PC-3 (cell line): ENCODE results near the gene FGFR2. TPM values are rescaled to one million over a fixed set of nuclear protein-coding genes. Genes with fewer than 3 reads are reported as not detected.

Source experiments
- ATAC-seq: fragments of 200-7000 bp; cut with Tn5 transposase; 2 replicates; pipeline ENCODE4 v1.9.1; 2020; ENCODE audit warnings: mild to moderate bottlenecking, moderate library complexity
- BruUV-seq: library from RNA; stranded (reverse); fragments of 400-500 nt; replicated peaks from 2 replicates; lab custom pipeline; 2021; lab: Mats Ljungman, UMichigan
- CTCF ChIA-PET: fragments of 300-600 bp; sonication (Branson Sonifier 250); formaldehyde crosslinking; loops from one replicate; lab custom pipeline; 2022; ENCODE audit warnings: antibody characterized with exemption; lab: Charles Lee
- POLR2A ChIA-PET: fragments of 300-600 bp; sonication (Branson Sonifier 250); formaldehyde crosslinking; loops from one replicate; lab custom pipeline; 2022; ENCODE audit warnings: antibody characterized with exemption; ENCODE audit not compliant: unreplicated experiment; lab: Charles Lee
- DNase-seq: peaks from one replicate; pipeline ENCODE4 v3.0.0-alpha.2; 2015
- H2AFZ ChIP-seq: fragments of 300-600 bp; sonication (generic); 2 replicates; pipeline ENCODE4 v1.6.0; 2016; ENCODE audit warnings: antibody characterized with exemption, low read length
- H3F3A ChIP-seq: fragments of 300-600 bp; sonication (generic); one replicate; pipeline ENCODE4 v1.6.0; 2017; ENCODE audit warnings: antibody characterized with exemption, low read length, control low read depth, mild to moderate bottlenecking; ENCODE audit not compliant: unreplicated experiment
- H3K27ac ChIP-seq: fragments of 300-600 bp; sonication (generic); 2 replicates; pipeline ENCODE4 v1.5.1; 2016; ENCODE audit warnings: mild to moderate bottlenecking, low read length
- H3K27me3 ChIP-seq: fragments of 300-600 bp; sonication (generic); 2 replicates; pipeline ENCODE4 v1.6.1; 2016; ENCODE audit warnings: low read length, mixed read lengths
- H3K36me3 ChIP-seq: fragments of 300-600 bp; sonication (generic); 2 replicates; pipeline ENCODE4 v1.6.1; 2016; ENCODE audit warnings: low read depth, mixed run types, low read length, mixed read lengths
- H3K4me1 ChIP-seq: fragments of 300-600 bp; sonication (generic); 2 replicates; pipeline ENCODE4 v1.5.1; 2016; ENCODE audit warnings: low read length; ENCODE audit not compliant: insufficient read depth
- H3K4me2 ChIP-seq: fragments of 300-600 bp; sonication (generic); 2 replicates; pipeline ENCODE4 v1.6.0; 2016; ENCODE audit warnings: low read length
- H3K4me3 ChIP-seq: fragments of 300-600 bp; sonication (generic); 2 replicates; pipeline ENCODE4 v1.5.1; 2016; ENCODE audit warnings: mild to moderate bottlenecking, low read length, mixed read lengths
- H3K79me2 ChIP-seq: fragments of 300-600 bp; sonication (generic); 2 replicates; pipeline ENCODE4 v1.6.1; 2017; ENCODE audit warnings: low read length, mixed read lengths
- H3K9ac ChIP-seq: fragments of 300-600 bp; sonication (generic); 2 replicates; pipeline ENCODE4 v1.6.0; 2016; ENCODE audit warnings: mild to moderate bottlenecking, low read length
- H3K9me2 ChIP-seq: fragments of 300-600 bp; sonication (generic); replicated peaks from 2 replicates; pipeline ENCODE4 v1.6.1; 2016; ENCODE audit warnings: mixed run types, low read length, mixed read lengths
- H3K9me3 ChIP-seq: fragments of 300-600 bp; sonication (generic); 2 replicates; pipeline ENCODE4 v1.6.1; 2016; ENCODE audit warnings: low read length, mixed read lengths
- H4K20me1 ChIP-seq: fragments of 300-600 bp; sonication (generic); 2 replicates; pipeline ENCODE4 v1.6.1; 2016; ENCODE audit warnings: low read length, mixed read lengths
- EZH2 ChIP-seq: fragments of 300-600 bp; sonication (generic); IDR thresholded peaks from one replicate; pipeline ENCODE4 v1.6.1; 2017; ENCODE audit warnings: antibody characterized with exemption, mild to moderate bottlenecking, low read length; ENCODE audit not compliant: unreplicated experiment
- EZH2phosphoT487 ChIP-seq: fragments of 300-600 bp; sonication (generic); IDR thresholded peaks from 2 replicates; pipeline ENCODE4 v1.6.1; 2018; ENCODE audit warnings: mild to moderate bottlenecking, antibody characterized with exemption, low read length, borderline replicate concordance
- intact Hi-C: fragments of 100-400 bp; cut with micrococcal nuclease; formaldehyde crosslinking; loops from 2 replicates; pipeline ENCODE4 v1.9.0; 2023
- total RNA-seq: library from RNA; depleted of rRNA; stranded (reverse); fragments of >200 nt; gene quantifications from 2 replicates; pipeline ENCODE4 v1.2.3, GENCODE V29; 2014
- TF ChIP-seq, protein P1 (sequence below): fragments of 300-600 bp; sonication (generic); conservative IDR thresholded peaks from 2 replicates; pipeline ENCODE4 v1.5.1; 2017; ENCODE audit warnings: antibody characterized with exemption, low read depth, mild to moderate bottlenecking, low read length

FGFR2 gene
- total RNA-seq, 1 experiment from 2014 or later = 0.36 TPM

GRCh38 chr10:121466424-121466823, 131.8 kb downstream of the FGFR2 start:
- Histone ChIP-seq H3K4me3 (no peak overlapping the region), H3K9me2 (no peaks in the 10 kb centered on the region), H3K9ac (no peak overlapping the region), H3K4me1 (no peaks in the 10 kb centered on the region), H3K9me3 (no peaks in the 10 kb centered on the region), H3K27me3 (peaks cover 57% of the 10 kb centered on the region), H4K20me1 (no peaks in the 10 kb centered on the region), H3K79me2 (no peaks in the 10 kb centered on the region), H3F3A (no peaks in the 10 kb centered on the region), H3K36me3 (no peaks in the 10 kb centered on the region), H3K4me2 (no peak overlapping the region), H3K27ac (no peak overlapping the region), H2AFZ (no peak overlapping the region)
- CTCF ChIA-PET = no interaction called here
- POLR2A ChIA-PET = no interaction called here
- intact Hi-C loops = no loop called here
- ATAC-seq (no peak), DNase-seq (no peak)
- no TSS peak for BruUV-seq
- TF ChIP-seq, protein P1, sequence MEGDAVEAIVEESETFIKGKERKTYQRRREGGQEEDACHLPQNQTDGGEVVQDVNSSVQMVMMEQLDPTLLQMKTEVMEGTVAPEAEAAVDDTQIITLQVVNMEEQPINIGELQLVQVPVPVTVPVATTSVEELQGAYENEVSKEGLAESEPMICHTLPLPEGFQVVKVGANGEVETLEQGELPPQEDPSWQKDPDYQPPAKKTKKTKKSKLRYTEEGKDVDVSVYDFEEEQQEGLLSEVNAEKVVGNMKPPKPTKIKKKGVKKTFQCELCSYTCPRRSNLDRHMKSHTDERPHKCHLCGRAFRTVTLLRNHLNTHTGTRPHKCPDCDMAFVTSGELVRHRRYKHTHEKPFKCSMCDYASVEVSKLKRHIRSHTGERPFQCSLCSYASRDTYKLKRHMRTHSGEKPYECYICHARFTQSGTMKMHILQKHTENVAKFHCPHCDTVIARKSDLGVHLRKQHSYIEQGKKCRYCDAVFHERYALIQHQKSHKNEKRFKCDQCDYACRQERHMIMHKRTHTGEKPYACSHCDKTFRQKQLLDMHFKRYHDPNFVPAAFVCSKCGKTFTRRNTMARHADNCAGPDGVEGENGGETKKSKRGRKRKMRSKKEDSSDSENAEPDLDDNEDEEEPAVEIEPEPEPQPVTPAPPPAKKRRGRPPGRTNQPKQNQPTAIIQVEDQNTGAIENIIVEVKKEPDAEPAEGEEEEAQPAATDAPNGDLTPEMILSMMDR = no peak
- TF ChIP-seq EZH2phosphoT487 = no peak
- no peak for TF ChIP-seq EZH2

GRCh38 chr10:121465215-121465614, 133.0 kb downstream of the FGFR2 start:
- Histone ChIP-seq H3K36me3 (no peaks in the 10 kb centered on the region), H3K9me2 (no peaks in the 10 kb centered on the region), H3K9ac (no peak overlapping the region), H2AFZ (no peak overlapping the region), H3K27ac (no peak overlapping the region), H3K4me1 (no peaks in the 10 kb centered on the region), H3K9me3 (no peaks in the 10 kb centered on the region), H4K20me1 (no peaks in the 10 kb centered on the region), H3F3A (no peaks in the 10 kb centered on the region), H3K4me2 (no peak overlapping the region), H3K79me2 (no peaks in the 10 kb centered on the region), H3K4me3 (no peak overlapping the region), H3K27me3 (peaks cover 55% of the 10 kb centered on the region)
- DNase-seq (no peak), ATAC-seq (no peak)
- TF ChIP-seq, protein P1 = no peak
- TF ChIP-seq EZH2 (no peak), EZH2phosphoT487 (no peak)
- ChIA-PET CTCF (no interaction called here), POLR2A (no interaction called here)
- intact Hi-C loops = no loop called here
- no TSS peak for BruUV-seq

GRCh38 chr10:121464517-121464916, 133.7 kb downstream of the FGFR2 start:
- no peaks in the 10 kb centered on the region for H3K36me3 ChIP-seq
- H4K20me1 ChIP-seq = no peaks in the 10 kb centered on the region
- CTCF ChIA-PET = no interaction called here
- no peaks in the 10 kb centered on the region for H3K4me1 ChIP-seq
- no TSS peak for BruUV-seq
- TF ChIP-seq, protein P1 = no peak
- TF ChIP-seq EZH2phosphoT487 = no peak
- TF ChIP-seq EZH2 = no peak
- H3K27me3 ChIP-seq = peaks cover 52% of the 10 kb centered on the region
- H3K79me2 ChIP-seq = no peaks in the 10 kb centered on the region
- no peak overlapping the region for H3K4me3 ChIP-seq
- H3K4me2 ChIP-seq = no peak overlapping the region
- DNase-seq (no peak), ATAC-seq (no peak)
- H3K9me3 ChIP-seq = no peaks in the 10 kb centered on the region
- H3K9ac ChIP-seq = no peak overlapping the region
- H3F3A ChIP-seq = no peaks in the 10 kb centered on the region
- intact Hi-C loops = no loop called here
- POLR2A ChIA-PET = no interaction called here
- H2AFZ ChIP-seq = no peak overlapping the region
- no peaks in the 10 kb centered on the region for H3K9me2 ChIP-seq
- H3K27ac ChIP-seq = no peak overlapping the region
